ENCODE results near the gene PMPCA. TPM values are rescaled to one million over a fixed set of nuclear protein-coding genes. Genes with fewer than 3 reads are reported as not detected.

Gene PMPCA
- total RNA-seq, result 26.1 TPM

- FAIRE-seq (no peak), DNase-seq (ENCODE audit: low spot score in 2 of 2) (peak; percentile 99 to 100)
Observed at GRCh38 chr9:136410500-136411287, at the start of gene PMPCA, which contains the start of gene ENTR1. PMPCA (plus strand) TSS chr9:136410658; CDS start chr9:136410669, 11 bp downstream. ENTR1 (minus strand) TSS chr9:136410614; CDS start chr9:136410397, 217 bp downstream.

GRCh38 chr9:136361047-136361753 lies 49.3 kb upstream of the PMPCA start:
- DNase-seq (ENCODE audit: low spot score in 2 of 2), result peak in 1 of 2 donors; percentile 61
- FAIRE-seq, result no peak

GRCh38 chr9:136361754-136362449 lies 48.6 kb upstream of the PMPCA start:
- no peak for FAIRE-seq

GRCh38 chr9:136362450-136362784 lies 48.0 kb upstream of the PMPCA start:
- no peak for DNase-seq (ENCODE audit: low spot score in 2 of 2)
- FAIRE-seq, result no peak

More at GRCh38 chr9:136361754-136362449, 48.6 kb upstream of the PMPCA start:
- DNase-seq (ENCODE audit: low spot score in 2 of 2), result no peak

GRCh38 chr9:136363106-136363948 lies 47.1 kb upstream of the PMPCA start, which contains the start of gene DNLZ:
DNLZ (minus strand) TSS chr9:136363744; CDS start chr9:136363714, 30 bp downstream.
- DNase-seq (ENCODE audit: low spot score in 2 of 2) (peak; percentile 98 to 100), FAIRE-seq (no peak)

GRCh38 chr9:136363949-136364748 lies 46.3 kb upstream of the PMPCA start:
- no peak for DNase-seq (ENCODE audit: low spot score in 2 of 2)
- FAIRE-seq, result no peak

- FAIRE-seq (no peak), DNase-seq (ENCODE audit: low spot score in 2 of 2) (no peak)
Observed at GRCh38 chr9:136364942-136365774, 45.3 kb upstream of the PMPCA start.

GRCh38 chr9:136365775-136366222 lies 44.7 kb upstream of the PMPCA start:
- DNase-seq (ENCODE audit: low spot score in 2 of 2) (no peak), FAIRE-seq (no peak)

GRCh38 chr9:136366826-136367225 lies 43.6 kb upstream of the PMPCA start:
- no peak for FAIRE-seq

GRCh38 chr9:136367296-136368145 lies 42.9 kb upstream of the PMPCA start:
- FAIRE-seq (no peak), DNase-seq (ENCODE audit: low spot score in 2 of 2) (no peak)

More at GRCh38 chr9:136366826-136367225, 43.6 kb upstream of the PMPCA start:
- DNase-seq (ENCODE audit: low spot score in 2 of 2), result no peak

GRCh38 chr9:136368190-136368589 lies 42.3 kb upstream of the PMPCA start:
- no peak for FAIRE-seq

GRCh38 chr9:136370037-136370436 lies 40.4 kb upstream of the PMPCA start:
- FAIRE-seq (no peak), DNase-seq (ENCODE audit: low spot score in 2 of 2) (no peak)

More at GRCh38 chr9:136368190-136368589, 42.3 kb upstream of the PMPCA start:
- DNase-seq (ENCODE audit: low spot score in 2 of 2), result no peak

GRCh38 chr9:136370687-136371532 lies 39.5 kb upstream of the PMPCA start:
- no peak for DNase-seq (ENCODE audit: low spot score in 2 of 2)
- FAIRE-seq, result no peak

- FAIRE-seq, result no peak
Observed at GRCh38 chr9:136371533-136371880, 39.0 kb upstream of the PMPCA start.

GRCh38 chr9:136372006-136372405 lies 38.5 kb upstream of the PMPCA start:
- FAIRE-seq (no peak), DNase-seq (ENCODE audit: low spot score in 2 of 2) (no peak)

More at GRCh38 chr9:136371533-136371880, 39.0 kb upstream of the PMPCA start:
- no peak for DNase-seq (ENCODE audit: low spot score in 2 of 2)

- no peak for FAIRE-seq
- DNase-seq (ENCODE audit: low spot score in 2 of 2), result no peak
Observed at GRCh38 chr9:136372561-136373299, 37.7 kb upstream of the PMPCA start.

Data from frontal cortex (tissue), 4 donors.